GF-D8 (cell line): ENCODE measurements around the gene CTNND2.
"Not testable (repeated sequence)": the region's sequence is repeated elsewhere in the genome, so short reads cannot be mapped to it uniquely, and the experiment has no call there.

Source experiments
- DNase-seq: peaks from one replicate; lab custom pipeline; 2025; lab: John Stamatoyannopoulos, UW

Gene CTNND2

DNA sequence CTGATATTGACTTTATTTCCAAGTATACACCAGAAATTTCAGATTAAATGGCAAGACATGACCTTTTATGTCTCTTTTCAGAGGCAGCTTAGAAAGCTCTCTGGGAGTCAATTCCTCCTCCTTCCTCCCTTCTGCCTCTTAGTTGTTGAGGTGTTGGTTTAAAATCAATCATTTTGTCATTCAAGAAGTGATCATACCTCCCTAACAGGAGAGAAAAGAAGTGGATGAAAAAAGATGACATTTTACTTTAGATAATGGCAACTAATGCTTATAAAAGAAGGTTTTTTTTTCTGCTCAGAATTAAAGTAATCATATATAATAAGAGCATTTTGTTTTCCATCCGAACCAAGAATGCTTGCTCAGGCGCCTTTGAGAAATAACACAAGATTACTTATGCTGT is 448.7 kb downstream of the CTNND2 start:
- no peak for DNase-seq

DNA sequence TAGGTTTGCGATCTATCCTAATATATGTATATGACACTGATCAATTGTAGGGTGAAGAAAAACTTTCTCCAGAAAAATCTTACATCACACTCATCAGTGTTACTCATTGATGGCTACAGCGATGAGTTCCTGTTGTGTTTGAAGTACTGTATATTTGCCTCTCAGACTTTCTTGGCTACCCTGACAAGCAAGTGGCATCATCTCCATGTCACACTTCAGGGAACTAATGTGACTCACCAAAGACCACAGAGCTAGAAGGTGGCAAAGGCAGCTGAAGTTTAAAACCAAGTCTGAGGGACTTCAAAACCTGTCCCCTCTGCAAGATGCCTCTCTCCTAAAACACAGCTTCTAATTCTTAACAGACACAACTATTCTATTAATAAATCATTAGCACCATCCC is 451.4 kb downstream of the CTNND2 start:
- no peak for DNase-seq

DNA sequence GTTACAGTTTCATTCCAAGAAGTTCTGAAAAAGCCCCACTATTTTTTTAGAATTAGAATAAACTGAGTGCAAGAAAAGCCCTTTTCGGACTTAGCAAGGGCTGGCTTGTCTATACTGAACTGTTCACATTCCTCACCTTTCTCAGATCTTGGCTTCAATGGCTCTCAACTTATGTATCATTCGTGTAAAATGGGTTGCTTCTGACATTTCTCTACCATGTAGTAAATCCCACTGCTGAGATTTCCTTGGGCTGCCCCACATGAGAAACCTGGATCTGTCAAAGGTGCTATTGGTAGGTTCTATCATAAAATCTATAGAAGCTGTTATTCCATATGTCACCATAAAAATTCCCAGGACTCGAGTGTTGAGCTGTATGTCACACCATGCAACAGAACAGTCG is 454.3 kb downstream of the CTNND2 start:
- DNase-seq, result no peak

DNA sequence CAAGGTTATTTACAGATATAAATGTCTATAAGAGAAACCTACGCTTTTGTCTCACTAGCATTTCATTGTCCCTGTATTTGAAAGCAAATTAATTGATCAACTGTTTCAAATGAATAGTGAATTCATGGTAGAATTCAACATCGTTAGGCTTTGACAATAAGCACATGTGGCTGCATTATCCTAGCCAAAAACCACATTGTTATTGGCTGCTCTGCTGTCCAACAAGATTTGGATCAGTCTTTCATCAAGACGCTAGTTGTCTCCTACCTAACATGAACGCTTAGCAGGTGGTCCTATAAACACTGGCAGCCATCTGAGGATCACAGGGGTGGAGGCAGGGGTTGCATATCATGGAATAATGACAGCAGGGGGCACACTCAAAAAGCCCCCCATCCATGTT is 455.0 kb downstream of the CTNND2 start:
- no peak for DNase-seq

DNA sequence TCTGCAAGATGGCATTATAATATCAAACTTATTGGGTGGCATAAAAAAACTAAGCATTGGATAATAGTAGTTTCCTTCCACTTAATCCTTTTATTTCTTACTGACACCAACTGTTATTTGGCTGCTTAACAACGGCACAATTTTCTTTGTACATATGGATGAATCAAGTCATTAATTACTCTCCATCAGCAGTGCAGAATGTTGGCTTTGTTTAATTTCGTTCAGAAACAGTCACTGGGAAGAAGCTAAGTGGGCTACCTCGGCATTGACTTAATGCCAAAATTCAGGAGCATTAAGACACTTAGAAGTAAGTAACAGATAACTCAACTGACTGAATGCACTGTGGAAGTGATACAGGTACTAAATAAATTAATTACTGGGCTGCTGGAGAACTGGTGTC is 460.4 kb downstream of the CTNND2 start:
- no peak for DNase-seq

DNA sequence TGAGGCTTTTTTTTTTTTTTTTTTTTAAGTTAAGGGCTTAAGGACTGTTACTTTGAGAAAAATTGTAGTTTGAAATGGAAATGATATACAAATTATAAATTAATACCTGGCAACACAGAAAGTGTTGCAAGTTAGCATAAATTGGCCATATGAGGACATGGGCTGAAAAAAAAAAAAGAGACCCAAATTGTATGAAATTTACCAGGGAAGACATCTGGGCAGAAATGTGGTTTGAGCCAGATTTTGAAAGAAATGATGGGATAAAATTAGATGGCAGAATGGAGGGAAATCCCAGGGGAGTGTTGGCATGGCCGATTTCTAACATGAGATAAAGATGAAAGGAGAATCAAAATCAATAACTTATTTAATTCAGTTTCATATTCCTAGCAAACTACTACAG is 472.1 kb downstream of the CTNND2 start:
- no peak for DNase-seq

DNA sequence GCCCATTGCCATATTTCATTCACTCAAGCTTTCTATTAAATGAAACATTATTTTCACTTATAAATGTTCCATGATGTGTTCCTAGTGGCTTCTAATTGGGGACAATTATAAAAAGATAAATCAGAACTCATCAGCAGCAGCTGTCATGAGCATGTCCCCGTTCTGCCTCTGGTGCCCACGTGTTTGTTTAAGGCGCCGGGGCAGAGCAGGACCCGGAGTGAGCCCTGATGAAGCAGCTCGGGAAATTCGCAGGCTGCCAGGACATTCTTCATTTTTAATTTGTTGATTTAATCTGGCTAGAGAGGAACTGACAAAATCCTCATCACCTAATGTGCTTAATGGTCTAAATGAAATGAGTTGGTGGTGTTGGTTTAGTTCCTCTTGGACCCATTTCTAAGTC is 475.0 kb downstream of the CTNND2 start:
- DNase-seq, result no peak

DNA sequence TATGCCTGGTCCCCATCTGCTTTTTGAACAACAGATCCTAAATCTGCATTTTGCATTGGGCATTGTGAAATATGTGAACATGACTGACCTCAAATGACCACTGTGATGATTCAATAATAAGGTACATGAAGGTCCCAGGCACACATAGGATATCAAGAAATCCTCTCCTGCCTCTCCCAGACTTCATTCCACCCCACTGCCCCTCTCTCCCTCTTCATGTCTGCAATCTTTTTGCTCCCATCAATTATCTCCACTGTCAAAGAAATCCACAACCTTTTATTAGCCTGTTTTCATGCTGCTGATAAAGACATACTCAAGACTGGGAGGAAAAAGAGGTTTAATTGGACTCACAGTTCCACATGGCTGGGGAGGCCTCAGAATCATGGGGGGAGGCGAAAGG is 476.7 kb downstream of the CTNND2 start:
- no peak for DNase-seq

DNA sequence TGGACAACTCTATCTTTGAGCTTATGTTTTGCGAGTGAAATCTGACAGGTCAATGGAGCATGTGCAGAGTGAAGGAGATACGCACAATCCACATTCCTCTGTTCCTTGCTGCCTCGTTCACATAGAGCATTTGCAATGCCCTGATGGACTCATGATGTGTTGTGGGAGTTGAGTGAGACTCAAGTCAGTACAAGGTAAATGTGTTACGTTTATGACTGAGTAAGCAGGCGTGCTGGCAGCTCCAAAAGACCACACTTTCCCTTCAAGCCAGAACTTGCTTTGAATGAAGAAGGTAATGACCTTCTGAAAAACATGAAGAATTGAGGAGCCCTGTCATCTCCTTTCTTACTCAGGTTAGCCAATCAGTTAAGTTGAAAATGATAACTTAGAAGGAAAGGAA is 477.8 kb downstream of the CTNND2 start:
- DNase-seq, result no peak

DNA sequence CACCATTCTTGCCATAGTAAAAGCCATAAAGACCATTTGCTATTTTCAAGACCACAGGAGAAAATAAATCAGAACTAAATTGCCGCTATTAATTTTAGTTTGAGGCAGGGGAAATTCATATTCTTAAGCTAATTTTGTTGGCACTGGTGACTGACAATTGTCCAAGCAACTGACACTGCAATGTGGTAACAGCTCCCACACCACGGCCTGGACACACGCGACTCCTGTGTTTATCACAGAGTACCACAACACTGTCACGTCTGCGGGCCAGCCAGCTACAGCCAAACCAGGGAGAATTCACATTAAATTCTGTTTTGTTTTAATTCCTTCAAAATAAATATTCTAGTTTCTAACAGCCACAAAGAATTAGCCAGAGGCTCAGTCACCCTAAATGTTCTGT is 481.9 kb downstream of the CTNND2 start:
- DNase-seq, result no peak

DNA sequence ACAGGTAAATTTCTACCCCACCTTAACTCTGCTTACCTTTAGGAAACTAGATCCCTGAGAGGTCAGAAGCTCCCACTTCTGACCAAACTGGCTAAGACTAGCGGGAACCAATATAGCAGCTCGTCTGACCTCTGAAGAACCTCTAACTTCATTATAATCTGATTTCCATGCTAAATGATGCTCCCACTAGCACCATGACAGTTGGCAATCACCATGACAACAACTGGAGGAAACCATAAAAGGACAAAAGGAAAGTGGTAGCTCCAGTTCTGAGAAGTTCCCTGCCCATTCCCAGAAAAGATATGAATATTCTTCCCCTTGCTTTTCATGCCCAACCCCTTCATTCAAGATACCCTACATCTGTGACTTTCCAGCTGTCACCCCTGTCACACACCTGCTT is 483.3 kb downstream of the CTNND2 start:
- no peak for DNase-seq

DNA sequence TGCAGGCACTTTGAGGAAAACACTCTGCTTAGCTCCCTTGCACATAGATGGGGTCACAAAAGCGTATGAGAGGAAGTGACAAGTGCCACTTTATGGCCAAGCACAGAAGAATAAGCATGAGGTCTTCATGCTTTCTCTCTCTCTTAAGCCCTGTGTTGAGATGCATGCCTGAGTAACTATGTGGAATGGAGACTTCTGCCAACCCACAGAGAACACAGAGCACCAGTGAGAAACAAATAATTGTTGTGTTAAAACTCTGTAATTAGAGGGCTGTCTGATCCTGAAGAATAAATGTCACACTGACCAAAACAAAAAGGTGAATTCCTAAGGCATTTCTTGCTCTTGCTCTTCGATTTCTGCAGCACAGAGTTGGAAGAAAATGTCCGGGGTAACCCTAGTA is 488.5 kb downstream of the CTNND2 start:
- no peak for DNase-seq

DNA sequence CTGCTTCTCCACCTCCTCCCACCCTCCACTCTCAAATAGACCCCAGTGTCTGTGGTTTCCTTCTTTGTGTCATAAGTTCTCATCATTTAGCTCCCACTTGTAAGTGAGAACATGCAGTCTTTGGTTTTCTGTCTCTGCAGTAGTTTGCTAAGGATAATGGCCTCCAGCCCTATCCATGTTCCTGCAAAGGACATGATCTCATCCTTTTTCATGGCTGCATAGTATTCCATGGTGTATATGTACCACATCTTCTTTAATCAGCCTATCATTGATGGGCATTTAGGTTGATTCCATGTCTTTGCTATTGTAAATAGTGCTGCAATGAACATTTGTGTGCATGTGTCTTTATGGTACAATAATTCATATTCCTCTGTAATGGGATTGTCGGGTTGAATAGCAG is 489.5 kb downstream of the CTNND2 start:
- not testable (repeated sequence) for DNase-seq

DNA sequence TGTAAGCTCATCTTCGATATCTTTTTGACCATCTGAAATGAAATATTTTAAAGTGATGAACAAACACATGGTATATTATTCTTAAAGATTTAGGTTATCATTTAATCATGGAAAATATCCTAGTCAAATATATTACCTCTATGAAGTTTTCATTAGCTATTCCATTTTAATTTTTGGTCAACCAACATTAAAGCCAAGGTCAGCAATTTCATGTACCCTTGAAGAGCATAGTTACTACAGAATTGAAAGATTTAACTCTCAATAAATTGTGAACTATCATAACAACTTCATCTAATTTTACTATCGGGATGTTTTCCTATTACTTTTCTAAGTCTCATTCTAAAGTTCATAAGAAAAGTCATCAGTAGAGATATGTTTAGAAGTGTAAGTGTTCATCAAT is 492.6 kb downstream of the CTNND2 start:
- DNase-seq, result no peak

DNA sequence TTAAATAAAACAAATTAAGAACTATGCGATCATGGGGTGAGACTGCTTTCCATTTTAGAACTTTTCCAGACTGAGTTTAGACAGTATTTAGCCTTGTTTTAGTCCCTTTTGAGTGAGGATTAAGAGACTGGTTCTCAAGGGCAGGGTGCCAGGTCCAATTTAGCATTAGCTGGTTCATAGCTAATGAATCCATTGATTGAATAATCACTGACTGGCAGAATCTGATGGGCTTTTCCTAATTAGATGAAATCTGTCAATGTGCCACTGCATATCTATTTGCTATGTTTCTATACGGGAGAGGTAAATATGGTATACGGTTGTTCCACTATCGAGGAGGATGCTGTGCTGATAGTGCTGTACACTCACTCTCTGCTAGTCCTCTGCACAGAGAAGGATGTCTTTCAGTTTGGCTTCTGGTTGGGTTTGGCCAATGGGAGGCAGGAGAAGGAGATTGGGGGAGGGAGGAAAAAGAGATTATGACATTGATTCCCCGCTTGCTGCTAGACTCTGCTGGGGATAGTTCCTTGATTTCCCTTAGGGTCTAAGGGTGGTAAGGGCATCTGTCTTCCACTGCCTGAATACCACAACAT is 496.6 kb downstream of the CTNND2 start:
- DNase-seq, result no peak

DNA sequence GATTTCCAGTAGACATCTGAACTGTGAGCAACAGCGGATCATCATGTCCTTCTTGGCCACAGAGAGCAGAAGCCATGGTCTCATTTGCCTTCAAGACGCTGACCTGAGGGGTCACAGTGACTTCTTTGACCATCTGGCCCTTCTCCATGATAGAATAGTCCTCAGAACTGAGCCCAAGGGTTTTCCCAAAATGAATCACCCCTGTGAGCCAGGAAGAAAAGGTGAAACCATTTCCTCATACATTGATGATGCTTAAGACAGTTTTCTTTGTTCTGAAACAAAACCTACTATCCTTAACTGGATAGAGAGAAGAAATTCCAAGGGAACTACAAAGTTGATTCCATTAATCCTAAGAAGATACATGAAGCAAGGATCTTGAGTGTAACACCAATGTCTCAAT is 503.9 kb downstream of the CTNND2 start:
- no peak for DNase-seq

DNA sequence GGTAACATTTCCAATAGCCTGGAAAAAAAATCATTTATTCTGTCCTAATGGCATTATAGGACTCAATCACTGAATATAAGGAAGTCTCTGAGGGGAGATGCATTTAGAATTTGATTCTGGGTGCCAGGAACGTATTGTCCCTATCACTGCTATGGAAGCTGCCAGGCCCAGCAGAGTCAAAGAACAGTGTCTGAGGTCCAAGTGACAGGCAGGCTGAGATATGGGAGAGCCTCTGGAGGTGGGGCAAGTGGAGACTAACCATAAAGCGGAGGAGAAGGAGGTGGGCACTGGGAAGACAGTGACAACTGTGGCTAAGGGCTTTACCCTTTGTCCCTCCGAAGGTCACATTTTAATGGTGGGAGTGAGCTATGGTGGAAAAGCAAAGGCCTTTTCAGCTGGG is 505.5 kb downstream of the CTNND2 start:
- no peak for DNase-seq

DNA sequence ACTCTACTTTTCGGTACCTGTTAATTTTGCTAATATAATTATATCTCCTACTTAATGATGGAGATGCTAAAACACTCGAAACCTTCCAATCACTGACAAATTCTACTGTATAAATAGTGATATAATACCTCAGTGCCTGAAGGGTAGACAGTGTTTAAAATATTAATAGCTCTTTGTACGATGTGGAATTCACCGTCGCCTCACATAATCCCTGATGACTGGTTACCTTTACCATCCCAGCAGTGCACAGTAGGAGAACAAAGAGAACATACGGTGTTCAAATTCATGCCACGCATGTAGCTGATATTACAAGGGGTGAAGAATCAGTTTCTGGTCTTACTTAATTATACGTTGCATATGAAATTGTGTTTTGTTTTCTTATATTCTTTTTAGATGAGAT is 506.7 kb downstream of the CTNND2 start:
- no peak for DNase-seq

DNA sequence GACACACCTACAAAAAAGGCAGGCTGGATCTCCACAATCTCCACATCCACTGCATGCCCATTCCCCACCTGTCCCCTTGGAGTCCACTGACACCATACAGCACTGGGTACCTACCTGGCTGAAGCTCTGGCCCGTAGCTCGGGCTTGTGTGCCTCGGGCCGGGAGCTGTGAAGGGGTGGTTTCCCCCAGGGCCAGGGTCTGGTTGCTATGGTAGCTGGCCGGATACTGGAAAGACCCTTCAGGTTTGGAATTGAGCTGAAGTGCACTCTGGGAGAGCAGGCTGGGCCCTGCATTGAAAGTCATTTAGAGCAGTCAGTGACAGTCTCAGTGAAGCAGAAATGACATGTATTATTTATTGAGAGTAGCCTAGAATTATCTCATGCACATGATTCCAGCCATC is 507.3 kb downstream of the CTNND2 start:
- no peak for DNase-seq

DNA sequence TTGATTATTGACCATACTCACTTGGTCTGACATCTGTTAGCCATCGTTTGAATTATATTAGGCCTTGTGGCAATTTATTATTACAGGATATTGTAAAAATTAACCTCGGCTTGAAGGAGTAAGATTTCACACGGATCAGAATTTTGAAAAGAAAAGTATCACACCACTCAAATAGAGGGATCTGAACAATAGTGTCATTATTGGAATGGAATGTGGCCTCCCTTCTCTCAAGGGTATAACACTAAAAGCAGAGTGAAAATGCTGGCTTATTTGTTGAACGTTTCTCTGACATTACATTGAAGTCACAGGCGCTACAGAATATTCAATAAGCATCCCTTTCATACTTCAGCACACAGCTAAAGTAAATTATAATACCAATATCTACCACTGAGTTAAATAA is 509.3 kb downstream of the CTNND2 start:
- no peak for DNase-seq

DNA sequence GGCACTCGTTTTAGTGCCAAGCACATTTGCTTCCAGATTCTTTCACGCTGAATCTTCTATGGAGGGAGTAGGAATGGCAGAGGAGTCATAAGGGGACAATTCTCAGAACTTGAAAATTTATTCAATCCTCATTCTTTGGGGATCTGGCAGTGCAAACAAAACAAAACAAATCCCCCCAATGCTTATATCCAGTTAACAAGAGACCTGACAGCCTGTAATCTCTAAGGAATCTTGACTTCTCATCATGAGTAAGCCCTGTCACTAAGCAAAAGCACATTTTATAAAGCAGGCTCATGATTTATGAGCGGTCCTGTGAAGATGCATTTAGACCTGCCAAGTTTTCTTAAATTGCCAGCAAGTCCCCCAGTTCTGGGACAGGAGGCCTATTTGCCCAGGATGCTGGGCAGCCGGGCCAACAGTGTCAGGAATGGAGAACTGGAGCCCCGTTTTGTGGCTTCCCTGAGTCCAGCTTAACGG is 513.9 kb downstream of the CTNND2 start:
- DNase-seq, result no peak

DNA sequence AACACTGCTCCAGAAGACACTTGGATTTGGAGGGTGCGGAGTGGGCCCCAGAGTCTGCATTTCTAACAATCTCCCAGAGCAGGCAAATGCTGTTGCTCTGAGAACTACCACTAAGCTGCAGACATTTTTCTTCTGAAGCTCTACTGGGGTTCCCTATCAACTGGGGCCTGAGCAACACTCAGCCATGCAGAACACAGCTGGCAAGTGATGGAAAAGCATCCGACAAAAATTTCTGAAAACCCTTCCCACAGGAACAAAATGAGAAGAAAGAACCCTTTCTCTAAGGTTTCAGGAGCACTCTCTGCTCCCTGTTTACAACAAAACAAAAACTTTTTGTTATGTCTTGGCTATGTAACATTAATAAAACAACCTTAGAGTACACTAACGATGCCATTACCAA is 516.9 kb downstream of the CTNND2 start:
- DNase-seq, result no peak

DNA sequence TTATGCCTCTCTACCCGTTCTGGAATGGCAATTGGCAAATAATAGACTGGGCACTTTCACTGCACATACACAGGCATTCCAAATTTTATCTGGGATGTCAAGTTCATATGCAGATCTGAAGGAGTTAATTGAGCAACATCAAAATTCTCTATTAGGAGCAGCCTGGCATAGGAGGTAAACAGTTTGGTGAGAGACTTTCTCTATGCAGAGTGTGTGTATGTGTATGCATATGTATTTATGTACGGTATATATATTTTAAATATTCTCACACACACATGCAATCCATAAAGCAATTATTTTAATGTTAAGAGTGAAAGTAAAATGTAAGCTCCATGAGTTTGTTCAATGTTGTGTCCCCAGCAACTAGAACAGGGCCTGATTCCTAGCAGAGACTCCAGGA is 517.8 kb downstream of the CTNND2 start:
- DNase-seq, result no peak

DNA sequence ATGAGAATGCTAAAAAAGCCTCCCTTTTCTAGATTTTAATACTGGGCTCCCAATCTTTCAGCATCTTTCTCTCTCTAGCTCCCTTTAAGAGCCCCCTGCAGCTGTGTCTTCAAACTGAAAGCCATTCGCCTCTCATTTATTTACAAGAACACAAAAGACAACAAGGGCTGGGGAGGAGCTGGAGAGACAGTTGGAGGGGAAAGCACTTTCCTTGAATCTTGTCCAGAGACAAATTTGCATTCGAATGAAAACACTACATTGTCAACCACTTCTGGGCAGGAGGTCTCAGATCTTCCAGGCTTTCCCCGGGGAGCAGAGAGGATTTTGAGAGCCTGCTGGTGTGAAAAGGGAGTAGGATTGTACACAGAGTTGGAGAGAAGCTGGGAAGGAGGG is 518.3 kb downstream of the CTNND2 start:
- DNase-seq, result no peak
